ENCODE measurements around the gene CA11.

DNA sequence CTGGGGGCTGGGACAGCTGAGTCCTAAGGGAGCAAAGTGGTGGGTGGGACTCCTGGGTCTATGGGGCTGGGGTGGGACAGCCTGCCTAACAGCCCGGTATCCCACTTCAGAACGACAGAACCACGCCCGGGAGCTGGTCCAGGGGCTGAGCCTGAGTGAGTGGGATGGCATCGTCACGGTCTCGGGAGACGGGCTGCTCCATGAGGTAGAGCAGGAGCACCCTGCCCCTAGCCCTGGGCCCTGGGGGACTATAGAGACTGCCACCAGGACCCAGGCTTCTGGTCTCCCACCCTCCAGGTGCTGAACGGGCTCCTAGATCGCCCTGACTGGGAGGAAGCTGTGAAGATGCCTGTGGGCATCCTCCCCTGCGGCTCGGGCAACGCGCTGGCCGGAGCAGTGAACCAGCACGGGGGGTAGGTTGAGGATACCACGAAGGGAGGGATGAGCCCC is 18.1 kb downstream of the CA11 start:
- TF ChIP-seq, protein P1, sequence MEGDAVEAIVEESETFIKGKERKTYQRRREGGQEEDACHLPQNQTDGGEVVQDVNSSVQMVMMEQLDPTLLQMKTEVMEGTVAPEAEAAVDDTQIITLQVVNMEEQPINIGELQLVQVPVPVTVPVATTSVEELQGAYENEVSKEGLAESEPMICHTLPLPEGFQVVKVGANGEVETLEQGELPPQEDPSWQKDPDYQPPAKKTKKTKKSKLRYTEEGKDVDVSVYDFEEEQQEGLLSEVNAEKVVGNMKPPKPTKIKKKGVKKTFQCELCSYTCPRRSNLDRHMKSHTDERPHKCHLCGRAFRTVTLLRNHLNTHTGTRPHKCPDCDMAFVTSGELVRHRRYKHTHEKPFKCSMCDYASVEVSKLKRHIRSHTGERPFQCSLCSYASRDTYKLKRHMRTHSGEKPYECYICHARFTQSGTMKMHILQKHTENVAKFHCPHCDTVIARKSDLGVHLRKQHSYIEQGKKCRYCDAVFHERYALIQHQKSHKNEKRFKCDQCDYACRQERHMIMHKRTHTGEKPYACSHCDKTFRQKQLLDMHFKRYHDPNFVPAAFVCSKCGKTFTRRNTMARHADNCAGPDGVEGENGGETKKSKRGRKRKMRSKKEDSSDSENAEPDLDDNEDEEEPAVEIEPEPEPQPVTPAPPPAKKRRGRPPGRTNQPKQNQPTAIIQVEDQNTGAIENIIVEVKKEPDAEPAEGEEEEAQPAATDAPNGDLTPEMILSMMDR (IDR thresholded peaks at IDR 0.05; ENCODE audit: low read length): no peak
- no peak for TF ChIP-seq EZH2phosphoT487 (IDR thresholded peaks at IDR 0.05; ENCODE audit: low read length)
